CD4-positive, alpha-beta T cell treated with Interleukin-17A for 1 hour (primary cell): Measurements from ENCODE around the gene CASKIN2.
"Not testable (repeated sequence)": the region's sequence is repeated elsewhere in the genome, so short reads cannot be mapped to it uniquely, and the experiment has no call there.

ENCODE experiments used
- DNase-seq: peaks from one replicate; pipeline ENCODE4 v3.0.0-alpha.2; 2020

CASKIN2 gene

DNA sequence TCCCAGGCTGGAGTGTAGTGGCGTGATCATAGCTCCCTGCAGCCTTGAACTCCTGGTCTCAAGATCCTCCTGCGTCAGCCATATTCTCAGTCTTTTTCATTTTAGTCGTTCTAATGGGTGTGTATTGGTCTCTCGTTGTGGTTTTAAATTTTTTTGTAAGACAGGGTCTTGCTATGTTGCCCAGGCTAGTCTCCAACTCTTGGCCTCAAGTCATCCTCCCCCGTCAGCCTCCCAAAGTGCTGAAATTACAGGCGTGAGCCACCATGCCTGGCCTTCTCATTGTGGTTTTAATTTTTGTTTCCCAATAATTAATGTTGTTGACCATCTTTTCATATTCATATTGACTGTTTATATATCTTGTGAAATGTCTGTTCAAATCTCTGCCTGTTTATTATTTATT is 50.3 kb downstream of the CASKIN2 start:
- no peak for DNase-seq

GRCh38 chr17:75463603-75464002 is 51.7 kb downstream of the CASKIN2 start:
- DNase-seq: no peak

DNA sequence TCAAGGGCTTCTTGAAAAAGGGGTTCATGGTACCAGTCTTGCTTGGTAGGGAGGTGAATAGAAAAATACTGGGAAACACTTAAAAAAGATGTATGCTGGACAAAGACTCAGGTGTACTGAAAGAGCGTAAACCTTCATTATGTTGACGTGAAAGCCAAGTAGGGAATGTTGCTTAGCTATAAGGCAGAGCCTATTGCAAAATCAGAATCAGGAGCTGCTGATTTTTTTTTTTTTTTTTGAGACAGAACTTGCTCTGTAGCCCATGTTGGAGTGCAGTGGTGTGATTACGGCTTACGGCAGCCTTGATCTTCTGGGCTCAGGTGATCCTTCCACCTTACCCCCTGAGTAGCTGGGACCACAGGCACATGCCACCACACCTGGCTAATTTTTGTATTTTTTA is 55.0 kb downstream of the CASKIN2 start:
- no peak for DNase-seq

- no peak for DNase-seq
Measured at GRCh38 chr17:75459590-75460267, 55.6 kb downstream of the CASKIN2 start.

- DNase-seq: no peak
Measured at GRCh38 chr17:75459246-75459589, 56.1 kb downstream of the CASKIN2 start.

DNA sequence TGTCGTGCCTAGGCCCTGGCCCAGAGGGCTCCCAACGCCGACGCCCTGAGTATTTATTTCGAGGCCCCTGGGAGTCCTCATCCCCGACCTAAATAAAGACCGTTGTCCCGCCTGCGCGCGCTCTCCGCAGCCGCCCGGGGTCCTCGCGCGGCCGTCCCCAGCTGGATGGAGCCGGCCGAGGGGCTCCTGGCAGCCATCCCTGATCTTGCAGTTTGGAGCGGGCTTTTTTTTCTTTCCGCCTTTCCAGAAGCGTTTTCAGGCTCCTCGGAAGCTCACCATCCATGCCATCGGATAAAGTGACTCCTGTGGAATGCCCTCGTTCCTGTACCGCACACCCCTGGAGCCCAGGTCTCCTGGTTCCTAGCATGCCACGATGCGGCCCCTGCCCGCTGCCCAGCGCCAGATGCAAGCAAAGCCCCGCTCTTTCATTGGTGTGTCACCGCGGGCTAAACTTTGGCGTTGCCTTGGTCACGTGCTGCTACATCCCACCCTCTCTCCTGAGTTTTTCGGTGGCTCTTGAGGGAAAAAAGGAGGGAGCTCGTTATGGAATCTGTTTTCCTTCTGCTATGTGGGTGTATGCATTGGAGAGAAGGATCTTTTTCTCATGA is 58.2 kb downstream of the CASKIN2 start:
- DNase-seq: peak; percentile 2

GRCh38 chr17:75456417-75457046 is 58.8 kb downstream of the CASKIN2 start, which contains the start of gene TMEM94:
TMEM94 (plus strand) TSS chr17:75456635; CDS start chr17:75471906, 15,271 bp downstream.
- DNase-seq: peak; percentile 97

GRCh38 chr17:75456039-75456416 is 59.3 kb downstream of the CASKIN2 start:
- no peak for DNase-seq

- not testable (repeated sequence) for DNase-seq
Measured at GRCh38 chr17:75454672-75455071, 60.7 kb downstream of the CASKIN2 start.

- no peak for DNase-seq
Measured at GRCh38 chr17:75454193-75454592, 61.1 kb downstream of the CASKIN2 start.

- DNase-seq: no peak
Measured at GRCh38 chr17:75450270-75450669, 65.1 kb downstream of the CASKIN2 start.
